ENCODE data around the gene TRMT44.
"Not testable (repeated sequence)": the region's sequence is repeated elsewhere in the genome, so short reads cannot be mapped to it uniquely, and the experiment has no call there.

TRMT44 gene

GRCh38 chr4:8469550-8469949, 29.0 kb downstream of the TRMT44 start:
- DNase-seq (ENCODE audit: low read depth) = no peak

- no peak for DNase-seq (ENCODE audit: low read depth)
Observed at GRCh38 chr4:8470451-8471024, 30.0 kb downstream of the TRMT44 start.

- no peak for DNase-seq (ENCODE audit: low read depth)
Observed at GRCh38 chr4:8471211-8471875, 30.8 kb downstream of the TRMT44 start.

DNA sequence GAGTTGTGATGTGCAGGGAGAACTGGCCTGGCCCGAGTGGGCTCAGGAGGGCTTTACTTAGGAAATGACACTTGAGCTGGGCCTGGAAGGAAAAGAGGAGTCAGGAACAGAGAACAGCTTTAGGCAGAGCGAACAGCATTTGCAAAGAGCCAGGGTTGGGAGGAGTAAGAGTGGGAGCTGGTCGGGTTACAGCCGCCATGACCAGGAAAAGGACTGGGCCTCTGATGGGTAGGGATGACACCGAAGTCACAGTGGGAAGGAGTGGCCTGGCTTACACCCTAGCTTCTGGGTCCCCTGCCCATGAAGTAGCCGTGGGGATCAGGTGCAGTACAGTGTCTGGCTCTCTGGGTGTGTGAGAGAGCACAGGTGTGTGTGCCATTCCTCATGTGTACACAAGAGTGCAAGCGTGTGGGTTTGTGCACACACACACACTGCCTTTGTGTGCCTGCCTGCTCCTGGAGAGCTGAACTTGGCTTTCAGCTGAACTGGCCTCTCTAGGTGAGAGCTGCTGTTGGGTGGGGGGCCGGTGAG, 31.6 kb downstream of the TRMT44 start:
- no peak for DNase-seq (ENCODE audit: low read depth)

- DNase-seq (ENCODE audit: low read depth) = peak; percentile 73
Observed at GRCh38 chr4:8472689-8473197, 32.2 kb downstream of the TRMT44 start.

DNA sequence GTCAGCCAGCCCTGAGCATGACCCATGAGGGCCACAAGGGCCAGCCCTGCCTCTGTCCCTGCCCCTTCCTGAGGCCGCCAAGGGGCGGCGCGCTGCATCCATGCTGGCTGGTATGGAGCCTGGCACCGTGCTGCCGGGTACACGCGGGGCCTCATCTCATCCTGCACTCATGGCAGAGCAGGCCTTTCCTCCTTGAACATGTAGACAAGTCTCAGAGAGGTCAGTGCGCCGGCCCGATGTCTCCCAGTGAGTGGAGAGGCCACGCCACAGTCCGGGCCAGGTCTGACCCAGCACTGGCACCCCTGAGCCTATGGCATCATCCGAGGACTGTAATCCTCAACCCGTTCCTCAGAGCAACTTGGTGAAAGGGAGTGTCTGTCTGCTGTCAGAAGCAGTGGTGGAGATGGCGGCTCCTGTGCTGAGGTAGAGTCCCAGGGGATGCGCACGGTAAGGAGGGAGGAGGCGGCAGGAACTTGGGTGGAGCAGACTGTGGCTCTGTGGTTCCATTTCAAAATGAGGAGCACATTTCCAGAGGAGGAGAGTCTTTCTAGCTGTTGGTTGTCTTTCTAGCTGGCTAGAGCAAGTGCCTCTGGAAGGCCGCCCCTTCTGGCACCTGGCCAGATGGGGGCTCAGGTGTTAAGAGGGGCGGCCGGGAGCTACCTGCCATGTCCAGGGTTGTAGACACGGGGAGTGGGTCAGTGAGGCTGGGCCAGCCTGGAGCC, 32.8 kb downstream of the TRMT44 start:
- no peak for DNase-seq (ENCODE audit: low read depth)

DNA sequence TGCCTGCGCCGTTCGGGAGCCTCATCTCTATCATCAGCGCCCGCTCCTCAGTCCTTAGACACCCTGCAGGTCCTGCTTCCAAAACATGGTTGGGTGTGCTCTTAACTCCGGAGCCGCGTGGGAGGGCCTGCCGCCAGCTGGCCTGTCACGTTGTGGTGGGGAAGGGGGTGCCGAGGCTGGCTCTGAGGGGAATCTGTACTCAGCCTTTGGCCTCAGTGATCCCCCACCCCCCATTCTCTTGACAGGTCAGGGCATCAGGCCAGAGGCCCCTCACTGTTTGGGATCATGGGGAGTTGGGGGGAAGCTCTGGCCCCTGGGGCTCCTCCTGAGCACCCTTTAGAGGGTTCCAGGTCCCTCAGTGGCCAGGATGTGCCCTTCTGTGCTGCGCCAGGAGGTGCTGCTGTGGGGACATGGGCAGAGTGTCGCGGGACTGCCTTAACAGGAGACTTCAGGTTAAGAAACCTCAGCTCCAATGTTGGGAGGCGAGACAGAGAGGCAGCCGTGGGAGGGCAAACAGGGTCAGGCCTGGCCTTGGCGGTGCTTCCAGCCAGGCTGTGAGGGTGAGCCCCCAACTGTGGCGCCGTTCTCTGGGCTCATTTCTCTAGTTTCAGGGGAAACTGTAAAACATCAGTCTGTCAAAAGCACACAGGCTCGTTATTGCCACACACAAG, 33.5 kb downstream of the TRMT44 start:
- DNase-seq (ENCODE audit: low read depth) = no peak

DNA sequence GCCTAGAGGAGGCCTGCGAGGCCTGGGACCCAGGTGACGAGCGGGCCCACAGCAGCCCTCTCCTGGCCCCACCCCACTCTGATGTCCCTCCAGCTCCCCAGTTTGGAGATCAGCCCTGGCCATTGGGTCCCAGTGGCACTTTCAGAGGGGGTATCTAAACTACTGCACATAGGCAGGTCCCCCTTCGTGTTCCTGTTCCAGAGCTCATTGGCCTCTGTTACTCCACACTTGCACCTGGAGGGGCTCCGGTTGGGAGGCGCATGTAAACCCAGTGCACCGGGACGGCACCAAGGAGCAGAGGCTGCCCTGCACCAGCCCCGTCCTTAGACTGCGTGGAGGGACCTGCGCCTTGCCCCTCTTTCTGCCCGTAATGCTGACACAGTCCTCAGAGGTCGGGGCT, 34.3 kb downstream of the TRMT44 start:
- DNase-seq (ENCODE audit: low read depth) = no peak

- no peak for DNase-seq (ENCODE audit: low read depth)
Observed at GRCh38 chr4:8475751-8476575, 35.4 kb downstream of the TRMT44 start.

GRCh38 chr4:8477095-8477635, 36.6 kb downstream of the TRMT44 start:
- no peak for DNase-seq (ENCODE audit: low read depth)

DNA sequence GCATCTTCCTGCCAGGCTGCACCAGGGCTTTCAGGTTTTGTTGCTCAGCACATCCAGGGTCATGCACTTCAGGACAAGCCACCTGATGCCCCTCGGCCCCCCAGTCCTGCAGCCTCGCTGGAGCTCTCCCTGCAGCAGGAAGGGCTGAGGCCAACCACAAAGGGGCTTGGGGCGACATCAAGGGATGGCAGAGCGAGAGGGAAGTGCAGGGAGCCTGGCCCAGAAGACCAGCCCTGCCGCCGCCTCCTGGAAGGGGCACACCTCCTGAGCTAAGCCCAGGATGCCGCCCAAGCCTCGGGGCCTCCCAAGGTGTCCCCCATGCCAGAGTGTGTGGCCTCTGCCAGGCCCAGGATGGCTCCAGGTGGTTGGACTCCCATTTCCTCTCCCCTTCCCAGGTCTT, 37.1 kb downstream of the TRMT44 start:
- DNase-seq (ENCODE audit: low read depth) = no peak

- no peak for DNase-seq (ENCODE audit: low read depth)
Observed at GRCh38 chr4:8478371-8478770, 37.8 kb downstream of the TRMT44 start.

DNA sequence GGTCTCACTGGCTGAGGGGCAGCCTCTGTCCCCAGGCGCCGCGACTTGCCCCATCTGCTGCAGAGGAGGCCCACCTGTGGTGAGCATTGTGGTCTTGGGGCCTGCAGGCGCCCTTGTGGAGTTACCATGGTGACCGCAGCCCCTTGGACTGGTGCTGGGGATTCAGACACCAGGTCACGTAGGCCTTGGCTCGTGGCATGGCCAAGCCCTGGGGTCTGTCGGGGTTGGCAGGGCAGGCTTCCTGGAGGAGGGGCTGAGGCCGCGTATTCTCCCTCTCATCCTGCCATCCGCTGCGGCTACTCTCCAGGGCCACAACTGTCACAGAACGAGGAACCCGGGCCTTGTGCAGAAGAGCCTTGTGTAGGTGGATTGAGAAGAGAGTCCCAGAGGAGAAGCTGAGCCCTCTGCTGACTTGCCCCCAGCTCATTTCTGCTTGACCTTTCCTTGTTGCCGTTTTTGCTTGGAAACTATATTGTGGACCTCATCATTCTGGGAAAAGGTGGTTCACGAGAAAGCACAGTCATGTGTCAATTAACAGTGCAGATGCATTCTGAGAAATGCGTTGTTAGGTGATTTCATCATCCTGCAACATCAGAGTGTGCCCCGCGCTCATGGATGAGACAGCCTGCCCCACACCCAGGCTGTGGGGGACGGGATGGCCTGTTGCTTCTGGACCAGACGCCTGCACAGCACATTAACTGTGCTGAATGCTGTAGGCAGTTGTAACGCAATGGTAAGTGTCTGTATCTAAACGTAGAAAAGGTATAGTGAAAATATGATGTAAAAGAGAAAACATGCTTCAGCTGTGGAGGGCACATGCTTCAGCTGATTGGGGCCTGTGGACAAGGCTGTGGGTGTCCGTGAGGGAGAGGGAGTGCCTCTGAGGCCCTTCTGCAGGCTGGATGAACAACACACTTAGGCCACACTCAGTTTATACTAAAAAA, 38.5 kb downstream of the TRMT44 start:
- peak; percentile 20 for DNase-seq (ENCODE audit: low read depth)

- DNase-seq (ENCODE audit: low read depth) = no peak
Observed at GRCh38 chr4:8480221-8480620, 39.6 kb downstream of the TRMT44 start.

- DNase-seq (ENCODE audit: low read depth) = not testable (repeated sequence)
Observed at GRCh38 chr4:8486643-8487042, 46.1 kb downstream of the TRMT44 start.

DNA sequence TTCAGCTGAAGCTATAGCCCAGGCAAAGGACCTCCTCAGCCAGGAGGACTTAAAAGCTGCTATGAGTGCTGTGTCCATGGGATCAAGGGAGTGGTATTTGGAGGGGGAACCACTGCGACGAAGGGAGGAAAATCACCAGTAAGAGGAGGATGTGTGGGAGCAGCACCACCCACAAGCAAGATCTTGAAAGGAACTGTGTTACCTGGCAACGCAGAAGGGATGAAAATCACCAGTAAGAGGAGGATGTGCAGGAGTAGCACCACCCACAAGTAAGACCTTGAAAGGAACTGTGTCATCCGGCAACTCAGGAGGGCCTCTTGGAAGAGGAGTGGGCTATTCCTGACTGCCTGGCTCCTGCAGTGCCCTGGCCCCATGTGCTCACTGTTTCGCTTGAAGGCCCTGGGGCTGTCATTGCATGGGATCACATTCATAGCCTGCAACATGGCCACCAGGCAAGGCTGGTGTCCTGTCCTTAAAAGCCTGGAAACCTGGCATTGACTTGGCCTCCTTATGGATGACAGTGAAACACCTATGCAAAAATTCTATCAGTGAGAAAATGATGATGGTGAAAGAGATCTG, 48.3 kb downstream of the TRMT44 start:
- no peak for DNase-seq (ENCODE audit: low read depth)

DNA sequence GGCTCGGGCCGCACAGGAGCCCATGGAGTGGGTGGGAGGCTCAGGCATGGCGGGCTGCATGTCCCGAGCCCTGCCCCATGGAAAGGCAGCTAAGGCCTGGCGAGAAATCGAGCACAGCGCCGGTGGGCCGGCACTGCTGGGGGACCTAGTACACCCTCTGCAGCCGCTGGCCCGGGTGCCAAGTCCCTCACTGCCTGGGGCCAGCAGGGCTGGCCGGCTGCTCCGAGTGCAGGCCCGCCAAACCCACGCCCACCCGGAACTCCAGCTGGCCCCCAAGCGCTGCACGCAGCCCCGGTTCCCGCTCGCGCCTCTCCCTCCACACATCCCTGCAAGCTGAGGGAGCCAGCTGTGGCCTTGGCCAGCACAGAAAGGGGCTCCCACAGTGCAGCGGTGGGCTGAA, 50.9 kb downstream of the TRMT44 start:
- not testable (repeated sequence) for DNase-seq (ENCODE audit: low read depth)

DNA sequence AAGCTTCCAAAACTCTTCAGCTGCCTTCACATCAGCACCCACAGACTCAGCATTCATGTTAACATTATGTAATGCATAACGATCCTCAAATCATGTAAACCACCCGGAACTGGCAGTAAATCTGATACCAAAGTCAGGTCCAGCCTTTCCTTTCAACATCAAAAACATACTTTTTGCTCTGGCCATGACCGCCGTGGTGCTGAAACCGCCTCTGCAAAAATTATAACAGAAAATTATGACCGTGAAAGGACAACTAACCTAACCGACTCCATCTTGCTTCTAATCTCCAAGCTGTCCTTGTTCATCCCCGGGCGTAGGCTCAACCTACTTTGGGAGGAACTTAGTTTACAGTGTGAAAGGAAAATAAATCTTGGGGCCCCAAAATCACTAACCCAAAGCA, 51.6 kb downstream of the TRMT44 start:
- no peak for DNase-seq (ENCODE audit: low read depth)

GRCh38 chr4:8493484-8493883, 52.9 kb downstream of the TRMT44 start:
- DNase-seq (ENCODE audit: low read depth) = no peak

DNA sequence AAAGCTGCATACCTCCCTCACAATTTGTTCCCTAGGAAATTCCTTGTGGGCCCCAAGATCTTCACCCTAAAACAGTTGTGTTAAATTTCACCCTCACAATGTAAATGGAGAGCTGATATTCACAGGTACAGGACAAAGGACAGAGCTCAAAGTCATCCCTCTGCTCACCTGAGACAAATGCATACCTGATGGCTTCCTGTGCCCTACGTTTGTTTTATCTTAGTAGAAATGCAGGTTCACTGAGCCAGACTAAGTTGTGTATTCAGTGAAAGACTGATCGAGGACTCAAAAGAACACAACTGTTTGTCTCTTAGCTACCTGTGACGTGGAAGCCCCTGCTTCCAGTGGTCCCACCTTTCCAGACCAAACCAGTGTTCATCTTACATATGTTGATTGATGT, 53.6 kb downstream of the TRMT44 start:
- no peak for DNase-seq (ENCODE audit: low read depth)

Data from stromal cell of bone marrow (primary cell).